Measurements from ENCODE around the gene PHF12. TPM values are rescaled to one million over a fixed set of nuclear protein-coding genes. Genes with fewer than 3 reads are reported as not detected.

The PHF12 gene
- total and polyA plus RNA-seq, 2 experiments from 2014 or later, result 19.7 to 41.0 TPM

DNA sequence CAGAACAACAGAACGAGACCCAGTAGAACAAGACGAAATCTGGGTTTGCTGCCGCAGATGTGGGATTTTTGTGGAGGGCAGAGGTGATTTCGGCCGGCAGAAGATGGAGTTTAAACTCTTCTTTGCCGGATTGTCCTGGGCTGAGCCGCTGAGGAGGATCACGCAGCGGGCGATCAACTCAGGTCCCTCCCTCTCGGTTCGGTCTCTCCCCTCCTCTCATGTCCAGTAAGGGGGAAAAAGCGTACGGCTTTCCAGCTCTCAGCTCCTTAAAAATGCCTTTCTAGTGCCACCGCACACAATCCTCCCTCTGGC lies 2.5 kb downstream of the PHF12 start:
- peaks cover 43% of the 10 kb centered on the region for H3K36me3 Mint-ChIP-seq (ENCODE audit: low read depth)
- H3K79me2 ChIP-seq (replicated peaks; ENCODE audit: insufficient read depth), result peaks cover 70% of the 10 kb centered on the region
- peak overlapping the region; percentile 95 for H3K27ac Mint-ChIP-seq
- no peaks in the 10 kb centered on the region for H3K27me3 ChIP-seq (ENCODE audit: insufficient read depth)
- H3K4me3 ChIP-seq, result peak overlapping the region; percentile 96
- peak overlapping the region; percentile 92 for H3K4me2 ChIP-seq
- peaks cover 21% of the 10 kb centered on the region; the same call in 1 of the 2 replicates for H3F3A ChIP-seq (replicated peaks; ENCODE audit: low read depth)
- TF ChIP-seq ZNF114 (CRISPR knock-in tag; IDR thresholded peaks at IDR 0.05) (no peak), STAT1 (IDR thresholded peaks at IDR 0.05; ENCODE audit: unreplicated experiment) (no peak), JUNB (IDR thresholded peaks at IDR 0.05; ENCODE audit: unreplicated experiment) (no peak), ZNF331 (CRISPR knock-in tag; IDR thresholded peaks at IDR 0.05; ENCODE audit: low read depth) (no peak), EZH2 (IDR thresholded peaks at IDR 0.05; ENCODE audit: low read depth, unreplicated experiment) (no peak), CREB1 (CRISPR knock-in tag; IDR thresholded peaks at IDR 0.05; ENCODE audit: low read depth) (no peak), NANOG (IDR thresholded peaks at IDR 0.05; ENCODE audit: borderline replicate concordance) (no peak), POLR2AphosphoS5 (IDR thresholded peaks at IDR 0.05; ENCODE audit: low read depth) (no peak; the same call in 1 of the 2 replicates)
- TF ChIP-seq, protein P1, sequence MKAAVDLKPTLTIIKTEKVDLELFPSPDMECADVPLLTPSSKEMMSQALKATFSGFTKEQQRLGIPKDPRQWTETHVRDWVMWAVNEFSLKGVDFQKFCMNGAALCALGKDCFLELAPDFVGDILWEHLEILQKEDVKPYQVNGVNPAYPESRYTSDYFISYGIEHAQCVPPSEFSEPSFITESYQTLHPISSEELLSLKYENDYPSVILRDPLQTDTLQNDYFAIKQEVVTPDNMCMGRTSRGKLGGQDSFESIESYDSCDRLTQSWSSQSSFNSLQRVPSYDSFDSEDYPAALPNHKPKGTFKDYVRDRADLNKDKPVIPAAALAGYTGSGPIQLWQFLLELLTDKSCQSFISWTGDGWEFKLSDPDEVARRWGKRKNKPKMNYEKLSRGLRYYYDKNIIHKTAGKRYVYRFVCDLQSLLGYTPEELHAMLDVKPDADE (IDR thresholded peaks at IDR 0.05), result no peak
- TF ChIP-seq, protein P2, sequence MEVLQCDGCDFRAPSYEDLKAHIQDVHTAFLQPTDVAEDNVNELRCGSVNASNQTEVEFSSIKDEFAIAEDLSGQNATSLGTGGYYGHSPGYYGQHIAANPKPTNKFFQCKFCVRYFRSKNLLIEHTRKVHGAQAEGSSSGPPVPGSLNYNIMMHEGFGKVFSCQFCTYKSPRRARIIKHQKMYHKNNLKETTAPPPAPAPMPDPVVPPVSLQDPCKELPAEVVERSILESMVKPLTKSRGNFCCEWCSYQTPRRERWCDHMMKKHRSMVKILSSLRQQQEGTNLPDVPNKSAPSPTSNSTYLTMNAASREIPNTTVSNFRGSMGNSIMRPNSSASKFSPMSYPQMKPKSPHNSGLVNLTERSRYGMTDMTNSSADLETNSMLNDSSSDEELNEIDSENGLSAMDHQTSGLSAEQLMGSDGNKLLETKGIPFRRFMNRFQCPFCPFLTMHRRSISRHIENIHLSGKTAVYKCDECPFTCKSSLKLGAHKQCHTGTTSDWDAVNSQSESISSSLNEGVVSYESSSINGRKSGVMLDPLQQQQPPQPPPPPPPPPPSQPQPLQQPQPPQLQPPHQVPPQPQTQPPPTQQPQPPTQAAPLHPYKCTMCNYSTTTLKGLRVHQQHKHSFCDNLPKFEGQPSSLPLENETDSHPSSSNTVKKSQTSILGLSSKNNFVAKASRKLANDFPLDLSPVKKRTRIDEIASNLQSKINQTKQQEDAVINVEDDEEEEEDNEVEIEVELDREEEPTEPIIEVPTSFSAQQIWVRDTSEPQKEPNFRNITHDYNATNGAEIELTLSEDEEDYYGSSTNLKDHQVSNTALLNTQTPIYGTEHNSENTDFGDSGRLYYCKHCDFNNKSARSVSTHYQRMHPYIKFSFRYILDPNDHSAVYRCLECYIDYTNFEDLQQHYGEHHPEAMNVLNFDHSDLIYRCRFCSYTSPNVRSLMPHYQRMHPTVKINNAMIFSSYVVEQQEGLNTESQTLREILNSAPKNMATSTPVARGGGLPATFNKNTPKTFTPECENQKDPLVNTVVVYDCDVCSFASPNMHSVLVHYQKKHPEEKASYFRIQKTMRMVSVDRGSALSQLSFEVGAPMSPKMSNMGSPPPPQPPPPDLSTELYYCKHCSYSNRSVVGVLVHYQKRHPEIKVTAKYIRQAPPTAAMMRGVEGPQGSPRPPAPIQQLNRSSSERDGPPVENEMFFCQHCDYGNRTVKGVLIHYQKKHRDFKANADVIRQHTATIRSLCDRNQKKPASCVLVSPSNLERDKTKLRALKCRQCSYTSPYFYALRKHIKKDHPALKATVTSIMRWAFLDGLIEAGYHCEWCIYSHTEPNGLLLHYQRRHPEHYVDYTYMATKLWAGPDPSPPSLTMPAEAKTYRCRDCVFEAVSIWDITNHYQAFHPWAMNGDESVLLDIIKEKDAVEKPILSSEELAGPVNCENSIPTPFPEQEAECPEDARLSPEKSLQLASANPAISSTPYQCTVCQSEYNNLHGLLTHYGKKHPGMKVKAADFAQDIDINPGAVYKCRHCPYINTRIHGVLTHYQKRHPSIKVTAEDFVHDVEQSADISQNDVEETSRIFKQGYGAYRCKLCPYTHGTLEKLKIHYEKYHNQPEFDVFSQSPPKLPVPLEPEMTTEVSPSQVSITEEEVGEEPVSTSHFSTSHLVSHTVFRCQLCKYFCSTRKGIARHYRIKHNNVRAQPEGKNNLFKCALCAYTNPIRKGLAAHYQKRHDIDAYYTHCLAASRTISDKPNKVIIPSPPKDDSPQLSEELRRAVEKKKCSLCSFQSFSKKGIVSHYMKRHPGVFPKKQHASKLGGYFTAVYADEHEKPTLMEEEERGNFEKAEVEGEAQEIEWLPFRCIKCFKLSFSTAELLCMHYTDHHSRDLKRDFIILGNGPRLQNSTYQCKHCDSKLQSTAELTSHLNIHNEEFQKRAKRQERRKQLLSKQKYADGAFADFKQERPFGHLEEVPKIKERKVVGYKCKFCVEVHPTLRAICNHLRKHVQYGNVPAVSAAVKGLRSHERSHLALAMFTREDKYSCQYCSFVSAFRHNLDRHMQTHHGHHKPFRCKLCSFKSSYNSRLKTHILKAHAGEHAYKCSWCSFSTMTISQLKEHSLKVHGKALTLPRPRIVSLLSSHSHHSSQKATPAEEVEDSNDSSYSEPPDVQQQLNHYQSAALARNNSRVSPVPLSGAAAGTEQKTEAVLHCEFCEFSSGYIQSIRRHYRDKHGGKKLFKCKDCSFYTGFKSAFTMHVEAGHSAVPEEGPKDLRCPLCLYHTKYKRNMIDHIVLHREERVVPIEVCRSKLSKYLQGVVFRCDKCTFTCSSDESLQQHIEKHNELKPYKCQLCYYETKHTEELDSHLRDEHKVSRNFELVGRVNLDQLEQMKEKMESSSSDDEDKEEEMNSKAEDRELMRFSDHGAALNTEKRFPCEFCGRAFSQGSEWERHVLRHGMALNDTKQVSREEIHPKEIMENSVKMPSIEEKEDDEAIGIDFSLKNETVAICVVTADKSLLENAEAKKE (CRISPR knock-in tag; IDR thresholded peaks at IDR 0.05), result no peak
- TF ChIP-seq, protein P3, sequence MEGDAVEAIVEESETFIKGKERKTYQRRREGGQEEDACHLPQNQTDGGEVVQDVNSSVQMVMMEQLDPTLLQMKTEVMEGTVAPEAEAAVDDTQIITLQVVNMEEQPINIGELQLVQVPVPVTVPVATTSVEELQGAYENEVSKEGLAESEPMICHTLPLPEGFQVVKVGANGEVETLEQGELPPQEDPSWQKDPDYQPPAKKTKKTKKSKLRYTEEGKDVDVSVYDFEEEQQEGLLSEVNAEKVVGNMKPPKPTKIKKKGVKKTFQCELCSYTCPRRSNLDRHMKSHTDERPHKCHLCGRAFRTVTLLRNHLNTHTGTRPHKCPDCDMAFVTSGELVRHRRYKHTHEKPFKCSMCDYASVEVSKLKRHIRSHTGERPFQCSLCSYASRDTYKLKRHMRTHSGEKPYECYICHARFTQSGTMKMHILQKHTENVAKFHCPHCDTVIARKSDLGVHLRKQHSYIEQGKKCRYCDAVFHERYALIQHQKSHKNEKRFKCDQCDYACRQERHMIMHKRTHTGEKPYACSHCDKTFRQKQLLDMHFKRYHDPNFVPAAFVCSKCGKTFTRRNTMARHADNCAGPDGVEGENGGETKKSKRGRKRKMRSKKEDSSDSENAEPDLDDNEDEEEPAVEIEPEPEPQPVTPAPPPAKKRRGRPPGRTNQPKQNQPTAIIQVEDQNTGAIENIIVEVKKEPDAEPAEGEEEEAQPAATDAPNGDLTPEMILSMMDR (conservative IDR thresholded peaks at IDR 0.05; ENCODE audit: low read depth in 2 of 2), result no peak
- TF ChIP-seq, protein P4, sequence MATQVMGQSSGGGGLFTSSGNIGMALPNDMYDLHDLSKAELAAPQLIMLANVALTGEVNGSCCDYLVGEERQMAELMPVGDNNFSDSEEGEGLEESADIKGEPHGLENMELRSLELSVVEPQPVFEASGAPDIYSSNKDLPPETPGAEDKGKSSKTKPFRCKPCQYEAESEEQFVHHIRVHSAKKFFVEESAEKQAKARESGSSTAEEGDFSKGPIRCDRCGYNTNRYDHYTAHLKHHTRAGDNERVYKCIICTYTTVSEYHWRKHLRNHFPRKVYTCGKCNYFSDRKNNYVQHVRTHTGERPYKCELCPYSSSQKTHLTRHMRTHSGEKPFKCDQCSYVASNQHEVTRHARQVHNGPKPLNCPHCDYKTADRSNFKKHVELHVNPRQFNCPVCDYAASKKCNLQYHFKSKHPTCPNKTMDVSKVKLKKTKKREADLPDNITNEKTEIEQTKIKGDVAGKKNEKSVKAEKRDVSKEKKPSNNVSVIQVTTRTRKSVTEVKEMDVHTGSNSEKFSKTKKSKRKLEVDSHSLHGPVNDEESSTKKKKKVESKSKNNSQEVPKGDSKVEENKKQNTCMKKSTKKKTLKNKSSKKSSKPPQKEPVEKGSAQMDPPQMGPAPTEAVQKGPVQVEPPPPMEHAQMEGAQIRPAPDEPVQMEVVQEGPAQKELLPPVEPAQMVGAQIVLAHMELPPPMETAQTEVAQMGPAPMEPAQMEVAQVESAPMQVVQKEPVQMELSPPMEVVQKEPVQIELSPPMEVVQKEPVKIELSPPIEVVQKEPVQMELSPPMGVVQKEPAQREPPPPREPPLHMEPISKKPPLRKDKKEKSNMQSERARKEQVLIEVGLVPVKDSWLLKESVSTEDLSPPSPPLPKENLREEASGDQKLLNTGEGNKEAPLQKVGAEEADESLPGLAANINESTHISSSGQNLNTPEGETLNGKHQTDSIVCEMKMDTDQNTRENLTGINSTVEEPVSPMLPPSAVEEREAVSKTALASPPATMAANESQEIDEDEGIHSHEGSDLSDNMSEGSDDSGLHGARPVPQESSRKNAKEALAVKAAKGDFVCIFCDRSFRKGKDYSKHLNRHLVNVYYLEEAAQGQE (IDR thresholded peaks at IDR 0.05; ENCODE audit: unreplicated experiment), result no peak
- H3K27ac ChIP-seq (ENCODE audit: low read depth), result peak overlapping the region; percentile 97
- H3K9me2 ChIP-seq (ENCODE audit: insufficient read depth), result no peaks in the 10 kb centered on the region
- peaks cover 14% of the 10 kb centered on the region for H3K36me3 ChIP-seq (ENCODE audit: insufficient read depth)
- H3K4me1 Mint-ChIP-seq, result peaks cover 26% of the 10 kb centered on the region
- peak overlapping the region; percentile 35; the same call in 1 of the 2 replicates for H2AFZ ChIP-seq
- peak; percentile 73 for DNase-seq (ENCODE audit: low spot score)
- H3K4me1 ChIP-seq (ENCODE audit: insufficient read depth), result peaks cover 33% of the 10 kb centered on the region
- no peaks in the 10 kb centered on the region for H3K9me3 Mint-ChIP-seq
- H3K27me3 Mint-ChIP-seq (ENCODE audit: insufficient read depth, low read depth, poor library complexity), result peaks cover 4% of the 10 kb centered on the region
- peak overlapping the region; percentile 98 for H3K4me3 Mint-ChIP-seq
- peak; percentile 4 for ATAC-seq
- H4K20me1 ChIP-seq (replicated peaks; ENCODE audit: insufficient read depth), result peaks cover 48% of the 10 kb centered on the region

Data from GM23338 (cell line).